ENCODE results near the gene MYH10.

The MYH10 gene

DNA sequence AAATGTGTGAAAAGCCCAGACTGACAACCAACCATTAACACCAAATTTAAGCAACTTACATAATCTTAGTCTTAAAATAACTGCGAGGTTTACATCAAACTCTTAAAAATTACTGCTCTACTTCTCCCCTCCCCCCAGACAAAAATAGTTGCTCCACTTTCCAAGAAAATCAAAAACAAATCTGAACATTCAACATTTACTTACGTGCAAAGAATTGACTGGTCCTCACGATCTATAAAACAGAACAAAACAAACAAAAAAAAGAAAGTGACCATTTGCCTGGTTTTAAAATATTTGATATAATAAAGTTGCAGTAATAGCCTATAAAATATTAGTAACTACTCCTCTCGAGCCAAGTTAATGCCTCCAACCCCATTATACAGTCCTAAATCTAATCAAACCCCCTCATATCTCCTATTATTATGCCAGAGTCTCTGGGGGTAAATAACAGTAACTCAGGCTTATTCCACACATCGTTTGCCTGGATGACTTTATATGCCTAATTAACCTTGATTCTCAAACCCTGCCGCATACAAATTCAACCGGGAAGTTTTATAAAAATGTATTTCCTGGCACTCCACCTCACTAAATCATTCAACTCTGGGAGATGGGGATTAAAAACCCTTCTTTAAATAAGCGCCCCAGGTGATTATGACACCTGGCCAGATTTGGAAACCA, 41.5 kb downstream of the MYH10 start:
- no peak for DNase-seq (ENCODE audit: low spot score in 2 of 2)
- Mint-ChIP-seq H3K27ac (ENCODE audit: low read depth) (no peak overlapping the region), H3K4me1 (no peaks in the 10 kb centered on the region), H3K9me3 (no peaks in the 10 kb centered on the region), H3K36me3 (ENCODE audit: insufficient read depth) (no peaks in the 10 kb centered on the region), H3K27me3 (peaks cover 66% of the 10 kb centered on the region), H3K4me3 (no peak overlapping the region)
- no peak for ATAC-seq (replicated peaks; ENCODE audit: extremely low read depth, poor library complexity, severe bottlenecking)

DNA sequence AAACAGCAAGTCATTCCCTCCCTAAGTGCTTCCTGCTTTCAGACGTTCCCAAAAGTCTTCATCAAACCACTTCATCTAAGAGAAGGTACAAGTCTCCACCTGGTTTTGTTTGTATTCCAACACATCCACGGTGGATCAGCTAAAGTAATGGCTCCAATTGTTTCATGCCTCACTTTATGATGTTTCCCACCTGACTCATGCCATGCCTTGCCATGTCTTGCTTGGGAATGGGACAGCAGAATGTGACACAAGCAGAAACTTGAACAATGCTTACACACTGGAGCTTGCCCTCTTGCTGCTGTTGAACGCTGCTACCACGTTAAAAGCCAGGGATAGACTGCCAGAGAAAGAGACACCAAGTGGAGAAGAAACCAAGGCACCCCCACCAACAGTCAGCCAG, 43.8 kb downstream of the MYH10 start:
- no peak for ATAC-seq (replicated peaks; ENCODE audit: extremely low read depth, poor library complexity, severe bottlenecking)
- DNase-seq (ENCODE audit: low spot score in 2 of 2): no peak
- H3K27me3 Mint-ChIP-seq: peaks cover 51% of the 10 kb centered on the region
- no peak overlapping the region for H3K27ac Mint-ChIP-seq (ENCODE audit: low read depth)
- H3K9me3 Mint-ChIP-seq: no peaks in the 10 kb centered on the region
- H3K36me3 Mint-ChIP-seq (ENCODE audit: insufficient read depth): no peaks in the 10 kb centered on the region
- H3K4me1 Mint-ChIP-seq: no peaks in the 10 kb centered on the region
- H3K4me3 Mint-ChIP-seq: no peak overlapping the region

DNA sequence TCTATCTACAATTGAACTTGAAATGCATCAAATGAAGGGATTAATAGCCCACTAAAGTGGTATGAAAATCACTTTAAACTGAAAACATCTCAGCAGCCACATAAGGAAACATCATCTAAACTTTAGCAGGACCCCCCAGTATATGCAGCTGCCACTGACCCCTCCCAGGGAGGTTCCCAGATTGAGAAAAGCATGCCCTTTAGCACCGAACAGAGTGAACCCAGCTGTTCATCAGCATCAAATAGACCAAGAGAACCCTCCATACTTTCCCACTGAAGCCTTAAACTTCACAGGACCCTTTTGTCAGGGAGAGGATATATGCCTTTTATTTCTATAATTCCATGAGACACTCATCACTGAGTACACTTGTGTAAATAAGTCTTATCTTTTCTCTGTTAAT, 44.6 kb downstream of the MYH10 start:
- no peaks in the 10 kb centered on the region for H3K36me3 Mint-ChIP-seq (ENCODE audit: insufficient read depth)
- H3K4me3 Mint-ChIP-seq: no peak overlapping the region
- DNase-seq (ENCODE audit: low spot score in 2 of 2): no peak
- no peak for ATAC-seq (replicated peaks; ENCODE audit: extremely low read depth, poor library complexity, severe bottlenecking)
- H3K9me3 Mint-ChIP-seq: no peaks in the 10 kb centered on the region
- H3K27ac Mint-ChIP-seq (ENCODE audit: low read depth): no peak overlapping the region
- peaks cover 43% of the 10 kb centered on the region for H3K27me3 Mint-ChIP-seq
- no peaks in the 10 kb centered on the region for H3K4me1 Mint-ChIP-seq

DNA sequence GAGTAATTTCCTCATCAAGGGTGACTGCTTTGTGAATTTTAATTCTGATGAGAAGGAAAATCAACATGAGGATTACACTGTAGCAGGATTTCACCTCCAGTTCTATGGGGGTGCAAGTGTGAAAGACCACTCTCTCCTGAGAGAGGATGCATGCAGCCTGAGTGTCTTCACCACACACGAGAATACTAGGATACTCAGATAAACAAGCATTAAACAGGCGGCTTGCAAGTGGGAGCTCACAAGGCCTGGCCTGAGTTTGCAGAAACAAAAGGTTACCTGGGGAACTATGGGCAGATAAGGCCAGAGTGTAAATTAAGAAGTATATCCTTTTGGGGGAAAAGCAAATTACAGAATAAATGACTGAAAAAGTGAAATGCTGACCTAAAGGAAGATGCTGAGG, 46.6 kb downstream of the MYH10 start:
- H3K9me3 Mint-ChIP-seq: no peaks in the 10 kb centered on the region
- H3K4me3 Mint-ChIP-seq: no peak overlapping the region
- no peak overlapping the region for H3K27ac Mint-ChIP-seq (ENCODE audit: low read depth)
- DNase-seq (ENCODE audit: low spot score in 2 of 2) (no peak), ATAC-seq (replicated peaks; ENCODE audit: extremely low read depth, poor library complexity, severe bottlenecking) (no peak)
- no peaks in the 10 kb centered on the region for H3K36me3 Mint-ChIP-seq (ENCODE audit: insufficient read depth)
- H3K27me3 Mint-ChIP-seq: peaks cover 32% of the 10 kb centered on the region
- no peaks in the 10 kb centered on the region for H3K4me1 Mint-ChIP-seq

DNA sequence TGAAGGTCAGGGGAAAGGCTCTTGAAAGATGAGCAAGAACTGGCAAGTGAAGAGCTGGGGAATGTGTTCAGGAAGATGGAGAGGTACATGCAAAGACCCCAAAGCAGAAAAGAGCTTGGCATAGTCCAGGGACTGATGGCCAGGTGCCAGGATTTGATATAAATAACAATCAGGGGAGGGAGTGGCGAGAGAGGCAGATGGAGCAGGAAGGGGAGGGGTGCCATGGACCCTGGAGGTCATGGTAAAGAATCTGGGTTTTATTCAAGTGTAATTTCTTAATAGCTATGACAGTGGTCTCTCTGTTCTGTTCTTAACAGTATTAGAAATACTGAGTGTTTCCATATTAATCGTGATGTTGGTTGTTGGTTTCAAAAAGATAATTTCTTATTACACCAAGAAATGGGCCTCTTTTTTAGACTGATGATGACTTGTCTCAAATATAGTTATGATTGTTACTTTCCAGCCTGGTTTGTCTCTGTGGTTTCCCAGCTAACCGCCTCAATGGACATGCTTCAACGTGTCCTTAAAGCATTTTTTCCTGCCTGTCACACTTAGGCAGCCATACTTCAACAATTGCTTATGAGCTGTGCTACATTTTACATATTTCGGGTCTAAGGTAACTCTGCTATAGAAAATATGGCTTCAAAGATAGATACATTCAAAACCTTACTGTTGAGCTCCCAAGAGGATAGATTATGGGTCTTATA, 49.4 kb downstream of the MYH10 start:
- Mint-ChIP-seq H3K4me1 (no peaks in the 10 kb centered on the region), H3K36me3 (ENCODE audit: insufficient read depth) (no peaks in the 10 kb centered on the region), H3K27ac (ENCODE audit: low read depth) (no peak overlapping the region), H3K27me3 (peaks cover 3% of the 10 kb centered on the region), H3K9me3 (no peaks in the 10 kb centered on the region), H3K4me3 (no peak overlapping the region)
- no peak for ATAC-seq (replicated peaks; ENCODE audit: extremely low read depth, poor library complexity, severe bottlenecking)
- no peak for DNase-seq (ENCODE audit: low spot score in 2 of 2)

DNA sequence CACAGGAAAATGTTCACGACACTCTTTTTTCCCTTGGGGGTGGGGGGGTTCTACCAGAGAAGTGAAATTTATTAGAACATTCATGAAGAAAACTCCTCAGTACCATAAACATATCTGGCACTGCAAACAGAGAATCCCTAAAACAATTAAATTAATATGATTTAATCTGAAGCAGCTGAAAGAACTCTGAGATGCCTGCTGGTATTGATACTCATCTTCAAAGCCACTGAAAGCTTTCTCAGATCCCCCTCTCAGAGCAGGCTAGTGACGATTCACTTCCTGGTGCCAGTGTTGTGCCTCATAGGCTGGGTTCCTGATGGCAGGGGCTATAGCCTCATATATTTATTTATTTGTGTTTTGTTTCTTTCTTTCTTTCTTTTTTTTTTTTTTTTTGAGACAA, 52.7 kb downstream of the MYH10 start:
- DNase-seq (ENCODE audit: low spot score in 2 of 2) (no peak), ATAC-seq (replicated peaks; ENCODE audit: extremely low read depth, poor library complexity, severe bottlenecking) (no peak)
- no peaks in the 10 kb centered on the region for H3K9me3 Mint-ChIP-seq
- H3K36me3 Mint-ChIP-seq (ENCODE audit: insufficient read depth): no peaks in the 10 kb centered on the region
- no peaks in the 10 kb centered on the region for H3K27me3 Mint-ChIP-seq
- no peak overlapping the region for H3K4me3 Mint-ChIP-seq
- H3K27ac Mint-ChIP-seq (ENCODE audit: low read depth): no peak overlapping the region
- no peaks in the 10 kb centered on the region for H3K4me1 Mint-ChIP-seq

DNA sequence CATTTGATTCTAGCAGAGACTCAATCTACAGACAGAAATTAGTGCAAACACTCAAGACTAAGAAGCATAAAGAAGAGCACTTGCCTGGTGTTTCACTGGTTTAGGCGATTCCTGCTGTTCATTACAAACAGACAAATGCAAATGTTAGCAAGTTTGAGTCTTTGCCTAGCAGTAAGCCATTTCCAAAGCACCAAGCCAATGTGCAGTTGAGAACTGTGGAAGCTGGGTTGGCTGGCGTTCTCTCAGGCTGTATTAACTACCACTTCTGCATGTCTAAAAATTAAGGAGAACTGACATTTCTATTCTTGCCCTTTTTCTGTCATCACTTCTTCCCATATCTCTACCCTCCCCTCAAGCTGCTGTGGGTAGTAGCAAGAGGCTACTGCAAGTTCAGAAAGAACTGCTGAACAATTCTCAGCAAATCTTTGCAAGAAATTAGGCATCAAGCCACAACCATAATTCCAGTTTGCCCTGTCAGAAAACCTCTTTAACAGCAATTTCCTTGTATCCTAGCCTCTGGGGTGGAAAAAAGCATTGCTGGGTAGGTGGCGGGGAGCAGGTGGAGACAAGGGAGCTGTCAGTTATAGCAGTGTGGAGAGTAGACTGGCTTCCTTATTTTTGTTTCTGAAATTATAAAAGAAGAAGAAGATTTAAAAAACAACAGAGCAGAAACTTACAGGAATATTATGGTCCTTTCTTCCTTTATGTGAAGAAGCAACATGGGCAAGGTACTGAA, 53.8 kb downstream of the MYH10 start:
- DNase-seq (ENCODE audit: low spot score in 2 of 2) (no peak), ATAC-seq (replicated peaks; ENCODE audit: extremely low read depth, poor library complexity, severe bottlenecking) (no peak)
- no peaks in the 10 kb centered on the region for H3K4me1 Mint-ChIP-seq
- H3K27me3 Mint-ChIP-seq: no peaks in the 10 kb centered on the region
- H3K36me3 Mint-ChIP-seq (ENCODE audit: insufficient read depth): no peaks in the 10 kb centered on the region
- H3K27ac Mint-ChIP-seq (ENCODE audit: low read depth): no peak overlapping the region
- H3K9me3 Mint-ChIP-seq: no peaks in the 10 kb centered on the region
- no peak overlapping the region for H3K4me3 Mint-ChIP-seq

DNA sequence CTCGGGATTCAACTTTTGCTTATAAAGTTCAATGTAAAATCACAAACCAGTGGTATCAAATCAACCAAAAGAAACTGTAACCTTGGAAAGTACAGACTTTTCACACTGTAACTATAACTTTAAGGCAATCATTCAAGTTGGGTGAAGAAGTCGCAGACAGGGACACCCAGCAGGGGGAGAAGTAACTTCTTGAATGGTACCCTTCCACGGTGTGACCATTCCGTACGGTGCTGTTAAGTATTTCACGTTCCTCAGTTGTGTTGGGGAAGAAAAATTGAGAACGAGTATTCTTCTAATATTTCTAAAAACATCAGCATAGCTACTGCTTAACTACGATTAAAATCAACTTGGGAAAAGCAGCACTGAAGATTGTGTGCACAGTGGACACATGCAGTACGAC, 55.8 kb downstream of the MYH10 start:
- Mint-ChIP-seq H3K36me3 (ENCODE audit: insufficient read depth) (no peaks in the 10 kb centered on the region), H3K27me3 (peaks cover 14% of the 10 kb centered on the region), H3K4me1 (no peaks in the 10 kb centered on the region), H3K27ac (ENCODE audit: low read depth) (no peak overlapping the region), H3K4me3 (no peak overlapping the region), H3K9me3 (no peaks in the 10 kb centered on the region)
- DNase-seq (ENCODE audit: low spot score in 2 of 2) (no peak), ATAC-seq (replicated peaks; ENCODE audit: extremely low read depth, poor library complexity, severe bottlenecking) (no peak)

DNA sequence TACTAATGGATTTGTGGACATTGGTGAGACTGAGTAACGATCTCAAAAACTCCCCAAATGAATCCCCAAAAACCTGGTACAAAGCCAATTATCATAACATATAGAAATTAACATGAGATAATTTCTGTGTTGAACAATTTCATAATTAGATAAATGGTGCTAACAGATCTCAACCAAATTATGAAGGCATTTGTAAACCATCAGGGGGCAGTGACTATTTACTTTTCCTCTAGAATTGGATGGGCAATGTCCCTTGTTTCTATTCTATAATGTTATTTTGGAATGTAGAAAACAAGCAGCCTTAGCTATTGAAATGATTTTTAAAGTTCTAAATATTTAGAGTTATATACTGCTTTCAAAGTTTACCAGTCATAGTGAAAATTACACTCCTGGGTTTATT, 57.8 kb downstream of the MYH10 start:
- no peaks in the 10 kb centered on the region for H3K4me1 Mint-ChIP-seq
- peaks cover 33% of the 10 kb centered on the region for H3K27me3 Mint-ChIP-seq
- no peak overlapping the region for H3K4me3 Mint-ChIP-seq
- H3K36me3 Mint-ChIP-seq (ENCODE audit: insufficient read depth): no peaks in the 10 kb centered on the region
- DNase-seq (ENCODE audit: low spot score in 2 of 2): no peak
- H3K27ac Mint-ChIP-seq (ENCODE audit: low read depth): no peak overlapping the region
- no peak for ATAC-seq (replicated peaks; ENCODE audit: extremely low read depth, poor library complexity, severe bottlenecking)
- no peaks in the 10 kb centered on the region for H3K9me3 Mint-ChIP-seq

DNA sequence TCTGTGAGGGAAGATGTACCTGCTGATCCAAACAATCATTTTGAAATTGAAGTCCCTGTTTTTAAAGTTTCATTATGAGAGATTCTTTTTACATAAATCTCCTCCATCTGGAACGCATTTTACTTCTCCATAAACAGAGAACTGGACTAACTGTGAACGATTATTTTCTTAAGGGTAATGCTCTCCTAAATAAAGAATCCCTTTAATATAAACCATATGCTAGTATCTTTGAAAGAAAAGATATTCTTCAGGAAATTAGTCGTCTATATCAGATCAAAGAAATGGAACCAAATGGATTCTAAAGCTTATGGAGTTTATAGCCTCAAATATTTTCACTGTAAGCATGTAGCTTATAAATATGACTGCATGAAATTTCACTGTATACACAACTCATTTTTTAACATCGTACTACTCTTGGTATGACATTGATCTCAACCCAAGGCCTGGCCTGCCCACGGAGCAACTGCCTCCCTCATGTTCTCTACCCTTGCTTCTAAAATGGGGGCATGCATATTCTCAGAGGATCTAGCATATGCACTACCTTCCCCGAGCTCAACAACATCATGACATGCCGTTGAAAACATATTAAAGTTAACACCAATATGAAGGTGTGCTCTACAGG, 66.4 kb downstream of the MYH10 start:
- no peaks in the 10 kb centered on the region for H3K9me3 Mint-ChIP-seq
- no peak overlapping the region for H3K4me3 Mint-ChIP-seq
- ATAC-seq (replicated peaks; ENCODE audit: extremely low read depth, poor library complexity, severe bottlenecking) (no peak), DNase-seq (ENCODE audit: low spot score in 2 of 2) (no peak)
- H3K36me3 Mint-ChIP-seq (ENCODE audit: insufficient read depth): no peaks in the 10 kb centered on the region
- peaks cover 48% of the 10 kb centered on the region for H3K27me3 Mint-ChIP-seq
- H3K27ac Mint-ChIP-seq (ENCODE audit: low read depth): no peak overlapping the region
- no peaks in the 10 kb centered on the region for H3K4me1 Mint-ChIP-seq

DNA sequence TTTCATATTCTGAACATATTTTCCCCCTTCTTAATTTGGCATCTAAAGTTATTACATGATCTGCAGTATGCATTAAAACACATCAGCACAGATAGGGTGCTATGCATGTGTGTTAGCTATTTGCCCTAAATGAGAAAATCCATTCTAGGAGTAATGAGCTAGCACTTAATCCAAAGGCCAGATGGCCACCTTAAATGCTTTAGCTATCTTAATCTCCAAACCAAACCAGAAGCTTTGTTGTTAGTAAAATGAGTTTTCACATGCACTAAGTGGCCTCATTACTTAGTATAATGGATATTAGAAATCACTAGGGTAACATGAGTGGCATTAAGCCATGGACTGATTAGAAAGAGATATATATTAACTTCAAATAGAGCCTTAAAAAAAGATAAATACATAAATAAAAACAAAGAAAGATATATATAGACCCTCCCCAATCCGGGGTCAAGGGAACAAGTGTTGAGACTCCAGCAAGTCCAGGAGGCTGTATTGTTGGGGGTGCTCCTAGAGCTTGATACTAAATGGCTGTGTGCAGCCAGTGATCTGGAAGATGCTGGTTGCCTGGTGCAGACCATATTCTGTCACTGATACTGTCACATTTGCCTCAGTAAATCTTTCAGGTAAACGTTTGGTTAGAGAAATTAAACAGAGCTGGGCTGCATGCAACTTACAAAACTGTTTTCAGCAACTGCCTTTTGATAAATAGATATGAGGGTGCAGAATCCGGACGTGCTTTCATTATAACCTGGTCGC, 67.3 kb downstream of the MYH10 start:
- Mint-ChIP-seq H3K9me3 (no peaks in the 10 kb centered on the region), H3K27ac (ENCODE audit: low read depth) (no peak overlapping the region), H3K36me3 (ENCODE audit: insufficient read depth) (no peaks in the 10 kb centered on the region), H3K4me3 (no peak overlapping the region), H3K4me1 (no peaks in the 10 kb centered on the region), H3K27me3 (peaks cover 39% of the 10 kb centered on the region)
- no peak for ATAC-seq (replicated peaks; ENCODE audit: extremely low read depth, poor library complexity, severe bottlenecking)
- DNase-seq (ENCODE audit: low spot score in 2 of 2): no peak

DNA sequence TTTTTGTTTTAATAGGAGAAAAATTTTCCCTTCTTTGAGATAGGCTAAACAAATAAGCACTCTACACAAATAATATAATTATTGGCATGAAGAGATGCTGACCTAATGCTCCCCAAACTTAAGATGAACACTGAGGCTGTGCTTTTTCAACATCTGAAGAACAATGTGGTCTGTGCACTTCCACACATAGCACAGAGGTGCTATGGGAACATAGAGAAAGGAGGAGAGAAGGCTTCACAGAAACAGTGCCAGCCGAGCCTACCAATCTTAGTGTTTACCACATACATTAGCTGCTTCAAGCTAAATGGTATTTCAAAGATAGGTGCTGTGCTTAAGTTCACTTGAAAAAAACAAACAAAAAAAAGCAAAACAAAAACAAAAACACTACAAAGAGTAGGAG, 72.4 kb downstream of the MYH10 start:
- ATAC-seq (replicated peaks; ENCODE audit: extremely low read depth, poor library complexity, severe bottlenecking) (no peak), DNase-seq (ENCODE audit: low spot score in 2 of 2) (no peak)
- Mint-ChIP-seq H3K27ac (ENCODE audit: low read depth) (no peak overlapping the region), H3K4me1 (no peaks in the 10 kb centered on the region), H3K4me3 (no peak overlapping the region), H3K36me3 (ENCODE audit: insufficient read depth) (no peaks in the 10 kb centered on the region), H3K27me3 (peaks cover 56% of the 10 kb centered on the region), H3K9me3 (no peaks in the 10 kb centered on the region)

All from central memory CD8-positive, alpha-beta T cell (primary cell).